ENCODE measurements around the gene G0S2. TPM values are rescaled to one million over a fixed set of nuclear protein-coding genes. Genes with fewer than 3 reads are reported as not detected.

The G0S2 gene
- 32.5 and 43.2 TPM in 2 replicates for polyA plus RNA-seq (2012; rRNA removed)
- polyA plus RNA-seq (2012; cell fraction: cytosol; rRNA removed): 34.0 and 38.5 TPM in 2 replicates
- polyA plus RNA-seq (2012; cell fraction: nucleus; rRNA removed): 12.1 and 24.4 TPM in 2 replicates

GRCh38 chr1:209674957-209675564 is at the start of gene G0S2:
Gene G0S2 (plus strand): TSS chr1:209675412. CDS start chr1:209675685, 273 bp downstream.
- no peaks in the 10 kb centered on the region for H3F3A ChIP-seq (replicated peaks; ENCODE audit: insufficient read depth)
- H3K27ac ChIP-seq (ENCODE audit: low read depth in 2 of 2, low read length in 1 of 2): no peak within 1 kb of the TSS
- peak; percentile 78 for DNase-seq
- no peaks in the 10 kb centered on the region for H3K36me3 ChIP-seq (replicated peaks in 1 of 2; ENCODE audit: control insufficient read depth in 1 of 2, insufficient read depth in 2 of 2, low read length in 1 of 2)
- H3K4me3 ChIP-seq (ENCODE audit: low read depth in 2 of 2, low read length in 1 of 2): peak within 1 kb of the TSS; percentile 47 to 55
- peak; percentile 63; the same call in 1 of the 2 replicates for TF ChIP-seq MAX (IDR thresholded peaks at IDR 0.05; ENCODE audit: low read depth)
- TF ChIP-seq MEF2A (IDR thresholded peaks at IDR 0.05; ENCODE audit: borderline replicate concordance, low read depth): no peak
- TF ChIP-seq POLR2AphosphoS5 (IDR thresholded peaks at IDR 0.05; ENCODE audit: low read depth, low read length): peak; percentile 73; the same call in 1 of the 2 replicates
- no peak for TF ChIP-seq TEAD4 (IDR thresholded peaks at IDR 0.05; ENCODE audit: borderline replicate concordance, insufficient read depth)
- no peak for TF ChIP-seq FOXJ3 (CRISPR knock-in tag; IDR thresholded peaks at IDR 0.05)
- TF ChIP-seq CHD2 (IDR thresholded peaks at IDR 0.05; ENCODE audit: low read length, partially characterized antibody): no peak
- TF ChIP-seq NFIC (IDR thresholded peaks at IDR 0.05; ENCODE audit: borderline replicate concordance): 0 out of 2 replicates have a peak, but pooled peaks have one; percentile 16
- TF ChIP-seq JUND (IDR thresholded peaks at IDR 0.05): no peak
- no peak for TF ChIP-seq GABPA (IDR thresholded peaks at IDR 0.05; ENCODE audit: low read depth)
- TF ChIP-seq RXRA (IDR thresholded peaks at IDR 0.05; ENCODE audit: borderline replicate concordance, low read depth): no peak; the same call in 1 of the 2 replicates
- no peaks in the 10 kb centered on the region for H4K20me1 ChIP-seq (ENCODE audit: insufficient read depth)
- peak within 1 kb of the TSS; percentile 88; the same call in 1 of the 2 replicates for H2AFZ ChIP-seq (ENCODE audit: low read depth)
- H3K27me3 ChIP-seq (ENCODE audit: insufficient read depth): no peaks in the 10 kb centered on the region
- WGBS (ENCODE audit: low lambda C conversion rate): 24% methylated on average over 22 of the region's 47 CpGs
- no peaks in the 10 kb centered on the region for H3K79me2 ChIP-seq (ENCODE audit: insufficient read depth)
- ChIA-PET CTCF (interaction anchor here (0.6 to 5.9 kb wide), 8 partner anchors 13 to 105 kb away, joined by 3 to 34 read pairs (median 6); partner anchors contain the start of gene CAMK1G), POLR2A (no interaction called here)
- peak within 1 kb of the TSS; percentile 83 for H3K4me2 ChIP-seq
- H3K9ac ChIP-seq: peak within 1 kb of the TSS; percentile 42
- peaks cover 11 to 13% of the 10 kb centered on the region in 2 experiments; a peak in 3 of 4 replicates for H3K4me1 ChIP-seq (ENCODE audit: control insufficient read depth in 1 of 2, insufficient read depth in 2 of 2, low read depth in 1 of 2, low read length in 1 of 2)
- no peaks in the 10 kb centered on the region for H3K9me3 ChIP-seq
- no peaks in the 10 kb centered on the region for H3K9me2 ChIP-seq

- Histone ChIP-seq H3K27me3 (ENCODE audit: insufficient read depth) (no peaks in the 10 kb centered on the region), H2AFZ (ENCODE audit: low read depth) (no peak overlapping the region), H3K4me1 (ENCODE audit: control insufficient read depth in 1 of 2, insufficient read depth in 2 of 2, low read depth in 1 of 2, low read length in 1 of 2) (peaks cover 20 to 24% of the 10 kb centered on the region in 2 experiments; a peak in 3 of 4 replicates), H3K9ac (no peak overlapping the region), H3K4me2 (peak overlapping the region; percentile 24; the same call in 1 of the 2 replicates), H3K9me3 (no peaks in the 10 kb centered on the region), H3K4me3 (ENCODE audit: low read depth in 2 of 2, low read length in 1 of 2) (no peak overlapping the region), H3K79me2 (ENCODE audit: insufficient read depth) (no peaks in the 10 kb centered on the region), H4K20me1 (ENCODE audit: insufficient read depth) (no peaks in the 10 kb centered on the region), H3F3A (replicated peaks; ENCODE audit: insufficient read depth) (no peaks in the 10 kb centered on the region), H3K27ac (ENCODE audit: low read depth in 2 of 2, low read length in 1 of 2) (peak overlapping the region in 1 of 2 experiments; percentile 25; a peak in 1 of 4 replicates), H3K36me3 (replicated peaks in 1 of 2; ENCODE audit: control insufficient read depth in 1 of 2, insufficient read depth in 2 of 2, low read length in 1 of 2) (no peaks in the 10 kb centered on the region), H3K9me2 (no peaks in the 10 kb centered on the region)
- CTCF ChIA-PET: interaction anchor here (6.2 to 7.2 kb wide), 3 partner anchors 36 to 59 kb away, joined by 62 to 89 read pairs (median 81); no protein-coding TSS in a partner anchor
- no peak for DNase-seq
- POLR2A ChIA-PET: no interaction called here
- WGBS (ENCODE audit: low lambda C conversion rate): 86% methylated on average over 5 of the region's 18 CpGs
- TF ChIP-seq REST (IDR thresholded peaks at IDR 0.05; ENCODE audit: low read depth, low read length) (no peak), TCF12 (IDR thresholded peaks at IDR 0.05) (no peak), MXI1 (IDR thresholded peaks at IDR 0.05; ENCODE audit: low read depth, low read length) (no peak), GATA2 (CRISPR knock-in tag; IDR thresholded peaks at IDR 0.05) (no peak), CHD2 (IDR thresholded peaks at IDR 0.05; ENCODE audit: low read length, partially characterized antibody) (no peak), GABPA (IDR thresholded peaks at IDR 0.05; ENCODE audit: low read depth) (no peak), USF1 (IDR thresholded peaks at IDR 0.05; ENCODE audit: borderline replicate concordance, low read depth) (no peak), RCOR1 (IDR thresholded peaks at IDR 0.05; ENCODE audit: low read length) (no peak), USF2 (IDR thresholded peaks at IDR 0.05; ENCODE audit: borderline replicate concordance, low read depth, low read length) (no peak), CTCF (IDR thresholded peaks at IDR 0.05) (no peak), RFX5 (IDR thresholded peaks at IDR 0.05; ENCODE audit: low read length) (no peak), POLR2AphosphoS5 (IDR thresholded peaks at IDR 0.05; ENCODE audit: low read depth, low read length) (no peak)
Observed at GRCh38 chr1:209625791-209626285, 49.4 kb upstream of the G0S2 start.

Data from SK-N-SH (cell line).